MM.1S (cell line): ENCODE measurements around the gene VSIG10L.

ENCODE experiments used
- DNase-seq: peaks from one replicate; pipeline ENCODE4 v3.0.0-alpha.2; 2015
- H2AFZ ChIP-seq: fragments of 300-600 bp; sonication (generic); 2 replicates; pipeline ENCODE4 v1.6.0; 2016; ENCODE audit warnings: antibody characterized with exemption, low read length
- H3F3A ChIP-seq: fragments of 300-600 bp; sonication (generic); 2 replicates; pipeline ENCODE4 v1.6.1; 2016; ENCODE audit warnings: mild to moderate bottlenecking, antibody characterized with exemption, low read length, moderate library complexity, mixed read lengths; ENCODE audit not compliant: insufficient read depth
- H3K27ac ChIP-seq: fragments of 300-600 bp; sonication (generic); 2 replicates; pipeline ENCODE4 v1.5.1; 2016; ENCODE audit warnings: mild to moderate bottlenecking, low read length
- H3K27me3 ChIP-seq: fragments of 300-600 bp; sonication (generic); replicated peaks from 2 replicates; pipeline ENCODE4 v1.6.0; 2016; ENCODE audit warnings: low read length; ENCODE audit not compliant: insufficient read depth
- H3K36me3 ChIP-seq: fragments of 300-600 bp; sonication (generic); replicated peaks from 2 replicates; pipeline ENCODE4 v1.6.1; 2016; ENCODE audit warnings: mild to moderate bottlenecking, low read length, mixed read lengths; ENCODE audit not compliant: insufficient read depth
- H3K4me1 ChIP-seq: fragments of 300-600 bp; sonication (generic); 2 replicates; pipeline ENCODE4 v1.6.1; 2016; ENCODE audit warnings: low read length, mixed read lengths
- H3K4me2 ChIP-seq: fragments of 300-600 bp; sonication (generic); 2 replicates; pipeline ENCODE4 v1.6.0; 2016; ENCODE audit warnings: low read depth, low read length
- H3K4me3 ChIP-seq: fragments of 300-600 bp; sonication (generic); 2 replicates; pipeline ENCODE4 v1.5.1; 2016; ENCODE audit warnings: low read length, mixed read lengths
- H3K79me2 ChIP-seq: fragments of 300-600 bp; sonication (generic); 2 replicates; pipeline ENCODE4 v1.6.1; 2016; ENCODE audit warnings: mixed run types, low read length, mixed read lengths
- H3K9ac ChIP-seq: fragments of 300-600 bp; sonication (generic); 2 replicates; pipeline ENCODE4 v1.6.1; 2016; ENCODE audit warnings: low read length, mixed read lengths
- H3K9me2 ChIP-seq: fragments of 300-600 bp; sonication (generic); replicated peaks from 2 replicates; pipeline ENCODE4 v1.6.1; 2016; ENCODE audit warnings: mild to moderate bottlenecking, low read length, mixed read lengths; ENCODE audit not compliant: insufficient read depth
- H3K9me3 ChIP-seq: fragments of 300-600 bp; sonication (generic); replicated peaks from 2 replicates; pipeline ENCODE4 v1.6.1; 2016; ENCODE audit warnings: mild to moderate bottlenecking, low read length, mixed read lengths; ENCODE audit not compliant: insufficient read depth
- H4K20me1 ChIP-seq: fragments of 300-600 bp; sonication (generic); 2 replicates; pipeline ENCODE4 v1.6.1; 2016; ENCODE audit warnings: mild to moderate bottlenecking, low read length, moderate library complexity, mixed read lengths; ENCODE audit not compliant: insufficient read depth
- CTCF ChIP-seq: fragments of 300-600 bp; sonication (generic); IDR thresholded peaks from 2 replicates; pipeline ENCODE4 v1.5.1; 2016; ENCODE audit warnings: antibody characterized with exemption, low read length, mixed read lengths
- EZH2 ChIP-seq: fragments of 300-600 bp; sonication (generic); optimal IDR thresholded peaks from 2 replicates; pipeline ENCODE3; 2017; ENCODE audit warnings: low read depth, mild to moderate bottlenecking, antibody characterized with exemption, low read length, mixed read lengths
- EZH2phosphoT487 ChIP-seq: fragments of 300-600 bp; sonication (generic); IDR thresholded peaks from 2 replicates; pipeline ENCODE4 v1.6.1; 2018; ENCODE audit warnings: antibody characterized with exemption, low read length

The VSIG10L gene

GRCh38 chr19:51339687-51340656 lies 2.0 kb downstream of the VSIG10L start:
- H4K20me1 ChIP-seq: no peaks in the 10 kb centered on the region
- no peaks in the 10 kb centered on the region for H3K36me3 ChIP-seq
- H3F3A ChIP-seq: no peaks in the 10 kb centered on the region
- H3K79me2 ChIP-seq: no peaks in the 10 kb centered on the region
- TF ChIP-seq EZH2 (no peak), CTCF (no peak), EZH2phosphoT487 (no peak)
- H2AFZ ChIP-seq: no peak overlapping the region
- H3K4me1 ChIP-seq: no peaks in the 10 kb centered on the region
- no peak for DNase-seq
- H3K9ac ChIP-seq: no peak overlapping the region
- no peak overlapping the region for H3K4me2 ChIP-seq
- no peak overlapping the region for H3K27ac ChIP-seq
- no peaks in the 10 kb centered on the region for H3K9me3 ChIP-seq
- no peaks in the 10 kb centered on the region for H3K9me2 ChIP-seq
- no peaks in the 10 kb centered on the region for H3K27me3 ChIP-seq
- H3K4me3 ChIP-seq: no peak overlapping the region

GRCh38 chr19:51339313-51339686 lies 2.6 kb downstream of the VSIG10L start:
- Histone ChIP-seq H2AFZ (no peak overlapping the region), H3K4me1 (no peaks in the 10 kb centered on the region), H3K9ac (no peak overlapping the region), H3K27me3 (no peaks in the 10 kb centered on the region), H3K36me3 (no peaks in the 10 kb centered on the region), H4K20me1 (no peaks in the 10 kb centered on the region), H3K9me2 (no peaks in the 10 kb centered on the region), H3K27ac (no peak overlapping the region), H3K9me3 (no peaks in the 10 kb centered on the region), H3F3A (no peaks in the 10 kb centered on the region), H3K4me3 (no peak overlapping the region), H3K4me2 (no peak overlapping the region), H3K79me2 (no peaks in the 10 kb centered on the region)
- TF ChIP-seq CTCF (no peak), EZH2 (no peak), EZH2phosphoT487 (no peak)
- DNase-seq: no peak

GRCh38 chr19:51338563-51339312 lies 3.2 kb downstream of the VSIG10L start:
- TF ChIP-seq EZH2: no peak
- TF ChIP-seq CTCF: no peak
- TF ChIP-seq EZH2phosphoT487: no peak
- H3K27ac ChIP-seq: no peak overlapping the region
- H3K27me3 ChIP-seq: no peaks in the 10 kb centered on the region
- H3K79me2 ChIP-seq: no peaks in the 10 kb centered on the region
- H3K9me3 ChIP-seq: no peaks in the 10 kb centered on the region
- no peak for DNase-seq
- no peak overlapping the region for H2AFZ ChIP-seq
- H4K20me1 ChIP-seq: no peaks in the 10 kb centered on the region
- no peak overlapping the region for H3K9ac ChIP-seq
- no peaks in the 10 kb centered on the region for H3F3A ChIP-seq
- no peak overlapping the region for H3K4me3 ChIP-seq
- no peak overlapping the region for H3K4me2 ChIP-seq
- H3K36me3 ChIP-seq: no peaks in the 10 kb centered on the region
- no peaks in the 10 kb centered on the region for H3K4me1 ChIP-seq
- no peaks in the 10 kb centered on the region for H3K9me2 ChIP-seq
